Activated CD4-positive, alpha-beta T cell treated with anti-CD3 and anti-CD28 coated beads, Interleukin-2, Interleukin-6, amounts not matched to agents 100 ng/mL and 50 ng/mL, durations not matched to agents 16 hours and 8 hours (primary cell): ENCODE data around the gene RTTN.
A peak's percentile ranks its signal among the peaks of the same experiment; 100 is the strongest.

Source experiments
- DNase-seq: peaks from one replicate; pipeline ENCODE4 v3.0.0-alpha.2; 2020

The RTTN gene

DNA sequence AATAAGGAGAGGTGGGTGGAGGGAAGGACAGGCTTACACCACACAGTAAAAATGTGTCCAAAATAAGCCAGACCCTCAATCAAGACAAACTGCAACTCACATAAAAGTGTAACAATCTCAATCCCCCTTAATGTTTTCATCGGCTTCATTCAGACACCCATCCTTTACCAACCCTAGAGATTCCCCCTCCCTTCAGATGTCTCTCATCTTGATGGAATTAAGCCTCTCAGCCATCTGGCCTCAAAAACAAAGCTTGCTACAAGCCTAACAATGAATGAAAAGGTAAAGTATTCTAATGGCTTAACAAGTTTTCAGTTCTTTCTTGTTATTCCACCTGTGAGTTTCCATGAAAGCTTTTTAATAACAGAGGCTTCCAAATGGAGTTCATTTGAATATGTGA, 5.2 kb downstream of the RTTN start:
- DNase-seq: no peak

- peak; percentile 29 for DNase-seq
Measured at GRCh38 chr18:70197844-70198243, 7.6 kb downstream of the RTTN start.

DNA sequence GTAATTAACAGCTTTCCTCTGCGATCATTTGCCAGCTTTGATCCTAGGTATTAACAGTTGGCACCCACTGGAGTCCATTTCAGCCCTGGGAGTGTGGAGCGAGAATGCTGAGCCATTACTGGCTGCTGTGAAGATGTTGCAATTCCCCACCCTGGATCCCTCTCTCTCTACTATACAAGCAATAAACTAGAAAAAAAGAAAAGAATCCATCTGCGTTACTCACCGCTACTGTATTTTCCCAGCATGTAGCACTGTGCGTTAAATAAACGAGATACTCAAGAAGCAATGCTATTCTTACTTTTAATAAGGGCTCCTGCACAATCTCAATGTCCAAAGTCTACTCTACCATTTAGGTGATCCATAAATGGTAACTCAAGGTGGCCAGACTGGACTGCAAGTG, 8.5 kb downstream of the RTTN start:
- DNase-seq: no peak

DNA sequence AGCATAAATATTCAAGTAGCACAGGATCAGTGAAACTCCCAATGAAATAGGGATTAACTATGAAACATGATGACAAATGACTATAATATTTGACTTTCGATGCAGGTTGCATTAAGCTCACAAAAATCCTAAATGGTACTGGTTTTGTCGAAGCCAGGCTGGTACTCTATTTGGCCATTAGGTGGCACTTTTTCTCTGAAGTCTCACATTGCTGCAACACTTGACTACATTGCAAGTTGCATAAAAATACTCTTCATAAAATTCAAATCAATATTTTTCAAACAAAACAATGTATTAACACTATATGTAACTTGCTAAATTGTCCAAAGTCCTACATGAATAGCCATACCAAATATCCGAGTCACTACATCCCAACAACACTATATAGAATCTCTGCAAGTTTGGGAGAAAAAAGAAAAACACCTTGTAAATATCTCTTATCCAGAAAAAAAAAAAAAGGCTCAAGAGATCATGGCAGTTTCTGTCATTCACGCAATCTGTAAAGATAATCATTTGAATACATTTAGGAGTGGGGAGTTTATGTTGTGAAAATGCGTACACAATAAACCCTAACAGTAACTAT, 9.5 kb downstream of the RTTN start:
- DNase-seq: peak; percentile 50

DNA sequence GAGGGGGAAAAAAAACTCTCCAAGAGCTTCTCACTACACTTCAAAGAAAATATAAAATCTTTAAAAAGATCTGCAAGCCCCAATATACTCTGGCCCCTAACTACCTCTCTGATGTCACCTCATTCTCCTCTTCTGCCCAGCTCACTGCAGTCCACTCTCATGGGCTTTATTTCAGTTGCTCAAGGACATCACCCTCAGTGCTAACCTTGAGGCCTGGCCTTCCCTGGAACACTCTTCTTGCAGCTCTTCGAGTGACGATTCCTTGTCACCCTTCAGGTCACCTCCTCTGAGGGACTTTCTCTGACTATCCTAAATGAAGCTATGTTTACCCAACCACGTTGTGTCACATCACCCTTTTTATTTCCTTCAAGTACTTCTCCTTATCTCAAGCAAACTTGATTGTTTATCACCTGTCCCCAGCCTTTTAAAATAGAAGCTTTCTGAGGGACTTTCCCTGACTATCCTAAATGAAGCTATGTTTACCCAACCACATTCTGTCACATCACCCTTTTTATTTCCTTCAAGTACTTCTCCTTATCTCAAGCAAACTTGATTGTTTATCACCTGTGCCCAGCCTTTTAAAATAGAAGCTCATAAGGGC, 10.4 kb downstream of the RTTN start:
- peak; percentile 47 for DNase-seq

DNA sequence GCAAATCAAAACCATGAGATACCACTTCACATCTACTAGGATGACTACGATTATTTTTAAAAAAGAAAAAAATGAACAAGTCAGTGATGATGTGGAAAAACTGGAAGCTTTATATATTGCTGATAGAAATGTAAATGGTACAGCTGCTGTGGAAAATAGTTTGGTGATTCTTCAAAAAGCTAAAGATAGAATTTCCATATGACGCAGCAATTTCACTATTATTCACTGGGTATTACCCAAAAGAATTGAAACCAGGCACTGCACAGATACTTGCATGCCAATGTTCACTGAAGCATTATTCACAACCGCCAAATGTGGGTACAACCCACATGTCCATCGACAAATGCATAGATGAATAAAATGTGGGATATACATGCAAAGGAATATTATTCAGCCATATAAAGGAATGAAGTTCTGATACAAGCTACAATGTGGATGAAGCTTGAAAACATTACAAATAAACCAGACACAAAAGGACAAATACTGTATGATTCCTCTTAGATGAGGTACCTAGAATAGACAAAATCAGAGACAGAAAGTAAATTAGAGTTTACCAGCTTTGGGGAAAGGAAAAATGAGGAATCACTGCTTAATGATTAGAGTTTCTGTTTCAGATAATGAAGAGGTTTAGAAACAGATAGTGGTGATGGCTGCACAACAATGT, 11.1 kb downstream of the RTTN start:
- DNase-seq: peak; percentile 85

GRCh38 chr18:70190529-70190928, 15.0 kb downstream of the RTTN start:
- DNase-seq: no peak

GRCh38 chr18:70188113-70188512, 17.4 kb downstream of the RTTN start:
- no peak for DNase-seq

DNA sequence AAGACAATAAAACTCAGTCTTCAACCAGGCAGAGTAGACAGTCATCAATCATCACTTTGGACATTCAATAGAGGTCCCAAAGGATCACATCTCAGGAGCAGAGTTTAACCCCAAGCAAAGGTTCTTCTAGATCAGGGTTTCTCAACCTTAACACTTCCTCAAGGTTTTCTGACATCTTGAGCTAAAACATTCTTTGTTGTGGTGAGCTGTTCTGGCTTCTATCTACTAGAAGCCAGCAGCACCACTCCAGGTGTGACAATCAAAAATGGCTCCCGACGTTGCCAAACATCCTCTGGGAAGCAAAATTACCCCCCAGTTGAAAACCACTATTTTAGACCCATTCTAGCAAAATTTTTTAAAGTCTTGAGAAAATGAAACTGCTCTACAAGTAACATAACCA, 22.0 kb downstream of the RTTN start:
- no peak for DNase-seq

GRCh38 chr18:70182548-70182947, 22.9 kb downstream of the RTTN start:
- no peak for DNase-seq

- no peak for DNase-seq
Measured at GRCh38 chr18:70181725-70182124, 23.8 kb downstream of the RTTN start.

DNA sequence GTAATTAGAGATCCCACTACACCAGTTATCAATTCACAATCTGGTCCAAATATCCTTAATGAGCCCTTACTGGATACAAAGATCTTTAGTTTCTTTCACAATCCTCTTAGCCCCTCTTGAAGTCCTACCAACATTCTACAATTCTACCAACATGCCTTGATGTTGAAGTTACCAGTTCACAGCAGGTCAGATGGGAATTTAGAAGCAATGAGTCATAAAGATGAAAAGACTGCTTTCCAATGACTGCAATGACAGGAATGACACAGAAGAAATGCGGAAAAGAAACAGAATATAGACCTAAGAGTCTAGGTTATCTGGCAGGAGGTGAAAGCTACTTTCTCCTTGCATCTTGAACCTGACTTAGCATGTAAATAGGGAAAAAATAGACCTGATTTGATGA, 24.5 kb downstream of the RTTN start:
- DNase-seq: no peak

- DNase-seq: no peak
Measured at GRCh38 chr18:70176537-70176936, 28.9 kb downstream of the RTTN start.

DNA sequence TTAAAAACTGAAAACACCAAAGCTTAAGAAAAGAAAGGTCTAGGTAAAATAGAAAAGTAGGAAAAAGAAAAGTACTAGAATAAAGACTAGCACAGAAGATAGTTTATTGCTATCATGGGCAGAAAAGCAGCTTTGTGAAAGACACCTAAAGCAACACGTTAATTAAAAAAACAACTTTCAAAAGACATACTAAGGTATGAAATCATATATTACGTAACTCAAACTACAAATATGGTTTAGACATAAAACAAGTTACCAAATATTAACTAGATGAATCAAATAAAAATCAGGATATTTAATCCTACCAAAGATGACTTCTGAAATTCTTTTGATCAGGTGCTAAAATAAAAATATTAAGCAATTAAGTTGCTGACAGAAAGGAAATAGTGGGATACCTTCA, 30.3 kb downstream of the RTTN start:
- DNase-seq: no peak

DNA sequence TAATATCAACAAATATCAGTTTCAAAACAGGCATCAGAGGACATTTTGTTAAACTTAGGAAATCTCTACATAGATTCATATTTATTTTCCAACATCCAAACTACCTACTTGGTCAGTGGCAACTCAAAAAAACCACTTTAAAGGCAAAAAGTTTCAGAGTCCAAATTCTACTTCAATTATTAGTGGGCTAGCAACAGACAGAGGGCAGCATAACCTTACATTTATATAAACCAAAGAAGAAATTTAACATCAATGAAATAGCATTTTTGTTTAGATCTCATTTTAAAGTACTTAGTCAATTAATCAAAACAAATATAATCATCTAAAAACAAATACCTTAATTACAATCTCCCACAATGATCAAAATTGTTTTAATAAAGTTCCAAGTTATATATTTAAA, 33.3 kb downstream of the RTTN start:
- no peak for DNase-seq

DNA sequence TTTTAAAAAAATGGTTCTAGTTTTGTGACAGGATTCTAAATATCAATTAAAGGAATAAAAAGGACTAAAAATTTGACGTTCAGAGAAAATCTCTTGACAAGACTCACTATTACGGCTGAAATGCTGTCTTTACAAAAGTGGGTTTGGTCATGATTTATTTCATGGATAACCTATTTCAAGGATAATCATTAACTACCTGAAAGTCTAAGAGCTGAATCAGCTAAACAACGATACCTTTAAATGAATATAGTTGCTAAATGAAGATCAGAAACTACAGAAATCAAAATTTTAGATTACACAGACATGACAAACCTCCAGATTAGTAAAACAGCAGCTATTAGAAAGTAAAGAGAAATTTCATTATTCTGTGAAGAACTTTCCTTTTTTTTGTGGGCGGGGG, 35.7 kb downstream of the RTTN start:
- no peak for DNase-seq

GRCh38 chr18:70166668-70167067, 38.8 kb downstream of the RTTN start:
- no peak for DNase-seq

DNA sequence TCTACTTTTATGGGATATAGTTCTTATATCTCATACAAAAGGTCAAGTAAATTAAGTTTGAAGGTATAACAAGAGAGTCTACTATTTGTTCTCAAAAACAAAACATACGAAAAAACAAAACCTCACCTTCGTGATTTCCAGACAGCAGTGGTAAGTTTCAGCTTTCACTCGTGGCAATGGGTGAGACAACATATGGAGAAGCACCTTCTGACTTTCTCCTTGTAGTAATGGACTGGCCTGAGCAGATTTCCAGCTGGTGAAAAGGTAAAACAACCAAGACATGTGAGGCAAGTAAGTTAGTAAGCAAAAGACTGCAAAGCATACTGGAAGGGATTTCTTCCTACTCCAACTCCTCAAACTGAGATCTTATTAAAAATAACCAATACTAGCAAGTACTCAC, 39.6 kb downstream of the RTTN start:
- DNase-seq: no peak

- no peak for DNase-seq
Measured at GRCh38 chr18:70160073-70160678, 45.3 kb downstream of the RTTN start.

- no peak for DNase-seq
Measured at GRCh38 chr18:70158992-70159717, 46.3 kb downstream of the RTTN start.

GRCh38 chr18:70156886-70157285, 48.6 kb downstream of the RTTN start:
- no peak for DNase-seq

DNA sequence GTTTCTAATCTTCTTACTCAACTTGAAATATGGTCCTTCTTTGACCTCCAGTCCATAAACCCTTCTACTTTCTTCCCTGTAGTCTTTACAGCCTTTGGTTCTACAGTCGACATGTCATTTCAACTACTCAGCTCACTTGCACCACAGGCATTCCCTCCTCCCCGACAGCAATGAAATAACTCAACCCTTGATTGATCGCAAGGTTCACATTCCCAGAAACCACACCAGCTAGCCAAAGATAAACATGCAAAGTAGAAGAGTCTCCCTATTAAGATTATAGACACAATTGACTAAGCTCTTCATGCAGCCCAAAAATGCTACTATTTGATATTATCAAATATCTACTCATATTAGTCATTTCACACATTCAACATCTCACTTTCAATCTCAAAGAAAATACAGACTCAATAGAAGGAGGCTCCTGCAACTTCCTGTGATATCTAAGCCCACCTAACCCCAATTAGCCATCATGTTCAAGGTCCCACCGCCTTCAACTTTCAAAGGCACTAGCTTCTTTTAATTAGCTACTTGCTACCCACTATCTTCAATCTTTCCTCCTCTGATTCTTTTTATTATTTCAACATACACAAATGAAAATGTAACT, 50.8 kb downstream of the RTTN start:
- DNase-seq: peak; percentile 23

- DNase-seq: no peak
Measured at GRCh38 chr18:70151614-70152013, 53.9 kb downstream of the RTTN start.
